Mucosa of gallbladder (tissue), 1 donor: ENCODE data around the gene FAM204A. TPM values are rescaled to one million over a fixed set of nuclear protein-coding genes. Genes with fewer than 3 reads are reported as not detected.

Source experiments
- DNase-seq: peaks from one replicate; pipeline ENCODE4 v3.0.0-alpha.2; 2020; ENCODE audit warnings: low spot score
- total RNA-seq: library from RNA; stranded (reverse); gene quantifications from one replicate; pipeline ENCODE4 v1.2.1, GENCODE V29; 2021
- donor health status: DM: no; HTN: no; CAD: no.

Gene FAM204A
- 45.1 TPM for total RNA-seq

DNA sequence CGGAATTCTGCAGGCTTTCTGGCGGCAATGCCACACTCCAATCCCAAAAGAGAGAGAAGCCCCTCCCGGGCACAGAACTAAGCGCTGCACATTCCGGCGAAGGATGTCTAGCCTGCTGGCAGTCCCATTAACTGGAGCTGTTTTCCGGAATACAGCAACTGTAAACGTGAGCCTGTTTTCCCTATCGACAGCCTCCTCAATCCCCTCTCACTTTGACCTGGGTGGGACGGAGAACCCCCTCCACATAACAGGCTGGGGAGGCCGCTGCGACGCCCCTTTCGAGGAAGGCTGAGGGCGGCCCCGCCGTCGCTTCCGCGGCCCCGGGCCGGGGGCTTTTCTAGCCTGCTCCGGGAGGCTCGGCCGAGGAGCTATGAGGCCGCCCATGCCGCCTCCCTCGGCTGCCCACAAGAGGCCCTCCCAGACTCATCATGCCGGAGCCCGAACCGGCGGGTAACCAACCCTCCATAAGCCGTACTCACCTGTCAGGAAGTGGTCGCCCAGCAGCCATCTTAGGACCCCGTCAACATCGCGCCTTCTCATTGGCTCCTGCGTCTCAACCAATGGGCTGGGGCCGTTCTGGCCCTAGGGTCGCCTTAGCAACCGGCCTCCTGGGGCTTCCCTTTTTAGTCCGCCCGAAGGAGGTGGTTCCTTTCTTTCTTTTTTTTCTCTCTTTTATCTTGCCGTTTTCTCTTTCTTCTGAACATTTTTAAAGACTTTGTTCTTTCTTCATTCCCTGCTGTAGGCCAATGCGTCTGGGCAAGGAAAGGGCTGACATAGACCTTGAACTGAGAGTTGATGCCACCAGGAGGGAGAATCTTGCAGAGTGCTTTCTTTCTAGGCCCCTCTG, at the start of gene FAM204A:
TSS of gene FAM204A (minus strand) at position 534 of the 847 bp plus-strand sequence. CDS start 5,909 bp downstream, outside the sequence.
- peak; percentile 96 for DNase-seq

DNA sequence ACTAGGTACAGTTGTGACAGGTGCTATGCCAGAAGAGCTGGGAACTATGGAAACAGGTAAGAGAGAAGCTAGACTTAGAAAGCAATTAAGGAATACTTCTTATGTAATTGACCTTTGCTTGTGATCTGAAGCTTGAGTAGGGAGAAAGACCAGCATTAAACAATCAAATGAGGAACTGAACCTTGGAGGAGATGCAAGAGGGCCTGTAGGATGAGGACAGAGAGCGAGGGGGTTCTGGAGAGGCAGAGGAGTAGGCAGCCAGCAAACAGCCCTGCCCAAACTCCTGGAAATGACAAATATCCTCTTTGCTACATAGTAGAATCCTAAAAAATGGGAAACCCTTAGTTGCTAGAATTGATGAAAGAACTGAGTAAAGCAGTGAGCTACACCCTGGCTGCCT, 41.6 kb upstream of the FAM204A start:
- DNase-seq: no peak

- DNase-seq: no peak
Measured at GRCh38 chr10:118383063-118383689, 41.1 kb upstream of the FAM204A start.

DNA sequence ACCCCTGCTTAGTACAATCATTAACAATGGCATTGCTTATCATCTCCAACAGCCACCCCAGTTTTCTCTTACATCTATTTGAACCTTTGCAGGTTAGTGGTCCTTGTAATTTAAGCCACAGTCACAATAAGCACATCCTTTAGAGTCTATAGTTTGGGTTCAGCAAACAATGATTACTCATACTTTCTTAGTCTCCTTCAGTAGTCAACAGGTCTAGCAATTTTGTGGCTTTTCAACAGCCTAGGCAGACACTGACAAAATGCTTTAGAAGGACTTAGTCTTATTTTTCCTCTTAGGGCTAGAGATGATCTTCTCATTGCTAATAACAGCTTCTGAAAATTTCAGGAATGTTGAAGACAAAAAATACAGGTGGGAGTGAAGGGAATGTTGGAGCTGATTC, 32.3 kb upstream of the FAM204A start:
- DNase-seq: no peak

DNA sequence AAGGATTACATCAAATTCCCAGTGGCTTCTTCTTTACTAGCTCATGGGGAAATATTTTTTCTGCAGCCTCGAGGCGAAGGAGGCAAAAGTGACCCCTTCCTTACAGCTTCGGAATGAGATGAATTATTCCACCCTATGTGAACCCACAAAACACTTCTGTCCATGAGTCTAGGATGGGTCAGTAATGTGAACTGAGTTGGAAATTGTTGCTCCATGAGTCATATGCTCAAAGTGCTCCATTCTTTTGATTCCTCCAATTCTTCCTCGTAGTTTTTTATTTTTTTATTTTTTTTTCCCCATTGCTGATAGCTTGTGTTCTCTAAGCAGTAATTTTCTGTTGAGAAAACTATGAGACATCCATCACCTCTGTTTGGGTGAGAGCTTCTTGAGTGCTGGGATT, 31.7 kb upstream of the FAM204A start:
- no peak for DNase-seq

DNA sequence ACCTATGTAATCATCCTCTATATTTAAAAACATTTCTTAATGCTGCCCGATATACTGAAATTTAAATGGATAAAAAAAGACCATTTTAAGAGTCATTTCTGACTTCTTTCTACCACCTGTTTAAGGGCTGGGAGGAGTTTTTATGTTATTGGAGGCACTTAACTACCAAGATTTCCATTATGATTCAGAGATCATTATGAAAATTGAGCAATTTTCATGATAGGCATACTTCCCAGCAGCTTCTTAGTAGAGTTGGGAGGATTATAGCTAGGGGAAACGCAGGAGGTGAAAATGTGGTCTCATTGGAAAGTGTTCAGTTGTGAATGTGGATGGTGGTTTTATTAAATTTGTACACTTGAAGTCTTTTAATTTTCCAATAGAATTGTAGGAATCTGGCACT, 28.4 kb upstream of the FAM204A start:
- DNase-seq: no peak

GRCh38 chr10:118369641-118370205, 27.6 kb upstream of the FAM204A start:
- DNase-seq: no peak

GRCh38 chr10:118365702-118366101, 23.6 kb upstream of the FAM204A start:
- DNase-seq: no peak

- DNase-seq: no peak
Measured at GRCh38 chr10:118362103-118362502, 20.0 kb upstream of the FAM204A start.

DNA sequence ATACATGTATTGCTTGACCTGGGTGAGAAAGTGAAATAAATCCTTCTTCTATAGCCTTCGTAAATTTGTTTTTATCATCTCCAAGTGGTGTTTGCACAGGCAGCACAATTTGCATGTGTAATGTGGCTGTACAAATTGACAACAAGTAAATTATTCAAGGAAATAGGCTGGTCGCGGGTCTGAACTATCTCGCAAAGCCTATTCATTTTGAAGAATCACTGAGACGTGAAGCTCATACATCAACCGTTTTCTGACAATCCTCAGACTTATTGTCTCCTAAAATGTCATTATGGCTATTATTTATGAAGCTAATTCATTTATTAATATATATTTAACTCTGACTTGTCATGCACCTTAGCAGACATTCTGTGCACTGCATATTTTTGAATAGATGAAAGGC, 16.2 kb upstream of the FAM204A start:
- DNase-seq: no peak

GRCh38 chr10:118357841-118358240, 15.7 kb upstream of the FAM204A start:
- no peak for DNase-seq

DNA sequence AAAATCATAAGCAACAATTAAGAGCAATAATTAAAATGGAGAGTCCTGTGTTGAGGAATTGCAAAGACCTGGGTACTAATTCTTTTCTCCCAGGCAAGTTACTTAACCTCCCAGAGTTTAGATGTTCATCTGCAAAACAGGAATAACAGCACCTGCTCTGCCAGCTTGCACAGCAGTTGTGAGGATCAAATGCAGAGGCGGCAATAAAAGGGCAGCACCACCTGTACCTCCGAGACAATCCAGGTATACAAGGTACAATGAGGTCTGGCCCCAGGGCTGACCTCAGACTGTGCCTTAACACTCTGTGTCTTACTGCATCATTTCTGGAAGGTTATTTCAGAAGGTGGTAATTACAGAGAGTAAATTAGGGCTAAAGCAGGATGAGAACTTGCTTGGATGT, 14.5 kb upstream of the FAM204A start:
- no peak for DNase-seq

DNA sequence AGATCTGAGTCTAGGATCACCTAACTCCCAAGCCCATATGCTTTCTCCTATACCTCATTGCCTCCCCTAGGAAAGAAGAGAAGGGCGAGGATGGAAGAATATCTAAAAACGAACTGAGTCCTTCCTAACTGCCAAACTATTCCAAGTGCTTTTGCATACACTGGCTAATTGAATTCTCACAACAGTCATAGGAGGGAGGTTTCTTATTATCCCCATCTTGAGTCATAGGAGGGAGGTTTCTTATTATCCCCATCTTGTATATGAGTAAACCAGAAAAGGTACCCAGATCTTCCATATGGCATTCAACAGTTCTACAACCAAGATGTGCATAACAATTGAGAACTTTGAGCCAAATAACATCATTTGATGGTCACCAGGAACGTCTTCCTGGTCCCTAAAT, 13.1 kb upstream of the FAM204A start:
- DNase-seq: no peak

- DNase-seq: no peak
Measured at GRCh38 chr10:118349235-118349634, 7.1 kb upstream of the FAM204A start.

DNA sequence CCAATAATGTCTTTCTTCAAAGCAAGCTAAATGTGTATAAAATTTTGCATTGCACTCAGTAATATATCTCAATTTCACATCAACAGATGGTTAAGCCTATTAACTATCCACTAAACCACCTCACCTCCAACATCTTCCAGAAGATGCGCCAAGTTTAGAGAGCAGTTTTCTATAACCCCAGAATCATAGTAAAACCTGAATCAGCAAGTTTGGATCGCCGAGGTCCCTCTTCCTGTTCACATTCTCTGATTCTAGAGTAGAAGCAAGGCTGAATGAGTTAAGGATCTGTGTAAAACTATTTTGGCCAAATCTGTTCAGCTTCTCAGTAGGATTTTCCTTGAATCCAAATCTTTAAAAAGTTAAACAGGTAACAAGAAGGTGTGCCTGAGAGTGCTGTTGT, 1.4 kb upstream of the FAM204A start:
- DNase-seq: no peak

DNA sequence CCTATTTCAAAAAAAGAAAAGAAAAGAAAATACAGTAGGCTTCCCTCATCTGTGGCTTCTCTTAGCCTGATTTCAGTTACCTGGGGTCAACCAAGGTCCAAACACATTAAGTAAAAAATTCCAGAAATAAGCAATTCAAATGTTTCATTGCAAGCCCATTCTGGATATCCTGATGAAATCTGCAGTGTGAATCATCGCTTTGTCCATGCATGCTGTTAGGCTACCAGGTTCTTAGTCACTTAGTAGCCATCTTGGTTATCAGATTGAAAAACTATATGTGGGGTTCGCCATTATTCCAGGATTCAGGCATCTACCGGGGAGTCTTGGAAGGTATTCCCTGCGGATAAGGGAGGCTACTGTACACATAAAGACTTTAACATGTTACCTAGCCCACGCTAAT, 991 bp upstream of the FAM204A start:
- no peak for DNase-seq

DNA sequence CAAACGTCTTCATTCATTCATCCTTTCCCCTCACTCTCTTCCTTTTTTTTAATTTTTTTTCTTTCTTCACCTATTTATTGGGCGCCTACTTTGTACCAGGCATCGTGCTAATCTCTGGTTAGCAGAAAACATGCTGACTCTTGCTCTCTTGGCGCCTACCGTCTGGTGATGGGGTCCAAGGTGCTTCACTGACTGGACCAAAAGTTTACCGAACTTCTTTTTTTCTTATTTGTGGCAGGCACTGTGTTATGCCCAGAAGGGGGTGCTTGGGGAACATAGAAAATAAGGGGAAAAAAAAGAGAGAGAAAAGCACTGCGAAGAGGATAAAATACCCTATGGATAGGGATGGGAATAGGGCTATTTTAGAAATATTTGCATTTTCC, 505 bp upstream of the FAM204A start:
- no peak for DNase-seq

- no peak for DNase-seq
Measured at GRCh38 chr10:118340486-118340885, 1.6 kb downstream of the FAM204A start.

- DNase-seq: no peak
Measured at GRCh38 chr10:118339111-118339510, 3.0 kb downstream of the FAM204A start.

DNA sequence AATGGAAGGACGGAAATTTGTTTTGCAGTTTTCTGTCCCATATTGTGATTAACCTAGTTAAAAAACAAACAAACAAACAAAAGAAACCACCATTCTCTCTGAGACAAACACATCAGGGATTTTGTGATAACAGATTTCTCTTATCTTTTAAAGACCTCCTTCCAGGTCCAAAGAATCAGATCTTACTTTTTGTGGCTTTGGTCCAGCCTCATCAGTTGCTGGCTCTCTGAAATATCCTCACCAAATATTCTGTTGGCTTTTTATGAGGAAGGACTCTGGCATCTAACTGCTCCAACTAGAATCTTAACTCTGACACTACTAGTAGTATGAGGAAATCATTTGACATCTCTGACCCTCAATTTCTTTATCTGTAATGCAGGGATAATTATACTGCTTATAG, 4.8 kb downstream of the FAM204A start:
- no peak for DNase-seq

DNA sequence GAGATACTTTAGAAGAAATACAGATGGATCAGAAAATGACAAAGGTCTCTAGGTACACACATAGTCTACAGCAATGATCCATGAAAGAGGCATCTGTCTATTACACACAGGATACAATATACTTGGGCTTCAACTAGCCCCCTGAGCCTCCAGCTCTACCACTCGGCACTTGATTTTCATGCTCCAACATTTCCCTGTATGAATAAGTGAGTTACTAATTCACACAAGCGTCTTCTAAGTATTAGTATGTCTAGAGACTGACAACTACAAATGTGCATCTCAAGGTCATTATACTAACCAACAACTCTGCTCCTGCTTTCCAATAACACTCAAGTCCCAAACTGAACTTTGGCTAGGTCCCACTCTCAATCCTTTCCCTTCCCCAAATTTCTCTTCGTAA, 8.3 kb downstream of the FAM204A start:
- no peak for DNase-seq

DNA sequence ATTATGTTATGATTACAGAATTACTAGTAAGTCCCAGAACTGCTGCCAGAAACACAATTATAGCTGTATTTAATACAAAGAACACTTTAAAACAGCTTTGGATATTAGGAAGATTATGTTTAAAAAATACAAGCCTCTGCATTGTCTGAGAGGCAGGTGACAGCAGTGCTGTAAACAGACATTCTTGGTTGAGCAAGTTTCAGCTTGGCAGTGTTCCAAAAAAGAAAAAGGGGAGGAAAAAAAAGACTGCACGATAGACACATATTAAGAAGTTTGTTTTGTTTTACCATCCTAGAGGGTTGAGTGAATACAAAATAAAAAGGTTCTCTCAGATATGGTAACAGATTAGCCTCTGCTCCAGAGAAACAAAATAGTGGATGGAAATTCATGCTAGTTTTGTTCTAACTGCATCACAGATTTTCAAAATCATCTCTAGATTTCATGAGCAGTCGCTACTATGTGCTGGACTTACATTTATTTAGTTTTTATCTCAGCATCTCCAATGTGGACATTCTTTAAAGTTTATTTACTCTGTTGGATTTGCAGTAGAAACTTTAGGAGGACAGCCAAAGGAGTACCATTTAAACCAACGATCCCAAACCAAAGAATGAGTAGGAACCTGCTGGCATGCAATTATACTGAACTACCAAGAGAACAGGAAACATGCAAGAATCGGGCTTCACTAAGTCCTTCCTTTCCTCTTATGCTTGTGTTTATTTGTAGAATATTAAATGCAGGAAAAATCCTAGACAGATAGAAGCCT, 9.0 kb downstream of the FAM204A start:
- no peak for DNase-seq
